ENCODE data around the gene CENPS.
"Not testable (repeated sequence)": the region's sequence is repeated elsewhere in the genome, so short reads cannot be mapped to it uniquely, and the experiment has no call there.

The CENPS gene

DNA sequence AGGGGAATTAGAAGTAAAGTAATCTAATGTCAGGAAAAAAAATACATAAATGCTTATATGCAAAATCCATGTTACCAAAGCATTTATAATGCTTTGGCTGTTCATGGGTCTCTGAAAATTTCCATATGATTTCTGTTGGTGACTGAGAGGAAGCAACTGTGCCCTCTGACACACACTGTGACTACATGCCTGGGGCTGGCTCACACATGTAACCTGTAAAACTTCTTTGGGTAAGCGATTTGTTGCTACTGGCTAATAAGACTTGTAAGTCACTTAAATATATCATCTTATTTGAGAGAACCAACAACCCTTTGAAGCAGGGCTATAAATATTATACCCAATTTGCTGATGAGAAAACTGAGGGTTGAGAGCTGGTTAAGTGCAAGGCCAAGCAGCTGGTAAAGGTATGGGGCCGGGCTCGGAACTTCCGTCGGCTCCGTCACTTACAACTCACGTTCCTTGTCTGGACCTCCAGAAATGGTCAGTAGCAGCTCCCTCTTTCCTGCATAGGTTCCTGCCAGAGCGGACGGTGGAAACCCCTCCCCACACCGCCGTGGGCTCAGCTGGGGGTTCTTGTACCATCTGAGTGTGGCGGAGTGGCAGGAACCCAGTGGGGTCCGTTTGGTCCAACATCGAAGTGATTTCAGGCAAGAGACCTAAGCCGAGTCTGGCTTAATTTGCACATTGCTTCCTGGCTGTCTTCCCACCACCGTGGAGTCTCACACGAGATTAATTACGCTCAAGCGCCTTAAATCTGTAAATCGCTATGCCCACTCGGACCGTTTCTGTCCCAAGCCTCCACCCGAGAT lies 41.4 kb downstream of the CENPS start:
- TF ChIP-seq, protein P1, sequence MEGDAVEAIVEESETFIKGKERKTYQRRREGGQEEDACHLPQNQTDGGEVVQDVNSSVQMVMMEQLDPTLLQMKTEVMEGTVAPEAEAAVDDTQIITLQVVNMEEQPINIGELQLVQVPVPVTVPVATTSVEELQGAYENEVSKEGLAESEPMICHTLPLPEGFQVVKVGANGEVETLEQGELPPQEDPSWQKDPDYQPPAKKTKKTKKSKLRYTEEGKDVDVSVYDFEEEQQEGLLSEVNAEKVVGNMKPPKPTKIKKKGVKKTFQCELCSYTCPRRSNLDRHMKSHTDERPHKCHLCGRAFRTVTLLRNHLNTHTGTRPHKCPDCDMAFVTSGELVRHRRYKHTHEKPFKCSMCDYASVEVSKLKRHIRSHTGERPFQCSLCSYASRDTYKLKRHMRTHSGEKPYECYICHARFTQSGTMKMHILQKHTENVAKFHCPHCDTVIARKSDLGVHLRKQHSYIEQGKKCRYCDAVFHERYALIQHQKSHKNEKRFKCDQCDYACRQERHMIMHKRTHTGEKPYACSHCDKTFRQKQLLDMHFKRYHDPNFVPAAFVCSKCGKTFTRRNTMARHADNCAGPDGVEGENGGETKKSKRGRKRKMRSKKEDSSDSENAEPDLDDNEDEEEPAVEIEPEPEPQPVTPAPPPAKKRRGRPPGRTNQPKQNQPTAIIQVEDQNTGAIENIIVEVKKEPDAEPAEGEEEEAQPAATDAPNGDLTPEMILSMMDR (conservative IDR thresholded peaks at IDR 0.05; ENCODE audit: low read depth, low read length): no peak
- peak overlapping the region; percentile 80 for H3K4me3 ChIP-seq (ENCODE audit: low read length)
- DNase-seq (ENCODE audit: low read depth): peak; percentile 26

GRCh38 chr1:10472220-10473144 lies 42.2 kb downstream of the CENPS start, which contains the start of gene DFFA:
Gene DFFA (minus strand): TSS chr1:10472529. CDS start chr1:10472458, 71 bp downstream.
- TF ChIP-seq, protein P1 (conservative IDR thresholded peaks at IDR 0.05; ENCODE audit: low read depth, low read length): no peak
- DNase-seq (ENCODE audit: low read depth): peak; percentile 90
- H3K4me3 ChIP-seq (ENCODE audit: low read length): peak within 1 kb of the TSS; percentile 80

- no peak for DNase-seq (ENCODE audit: low read depth)
- TF ChIP-seq, protein P1 (conservative IDR thresholded peaks at IDR 0.05; ENCODE audit: low read depth, low read length): no peak
- no peak overlapping the region for H3K4me3 ChIP-seq (ENCODE audit: low read length)
Measured at GRCh38 chr1:10473145-10473765, 43.0 kb downstream of the CENPS start.

GRCh38 chr1:10474309-10474612 lies 44.0 kb downstream of the CENPS start:
- peak overlapping the region; percentile 98 for H3K4me3 ChIP-seq (ENCODE audit: low read length)
- DNase-seq (ENCODE audit: low read depth): not testable (repeated sequence)

DNA sequence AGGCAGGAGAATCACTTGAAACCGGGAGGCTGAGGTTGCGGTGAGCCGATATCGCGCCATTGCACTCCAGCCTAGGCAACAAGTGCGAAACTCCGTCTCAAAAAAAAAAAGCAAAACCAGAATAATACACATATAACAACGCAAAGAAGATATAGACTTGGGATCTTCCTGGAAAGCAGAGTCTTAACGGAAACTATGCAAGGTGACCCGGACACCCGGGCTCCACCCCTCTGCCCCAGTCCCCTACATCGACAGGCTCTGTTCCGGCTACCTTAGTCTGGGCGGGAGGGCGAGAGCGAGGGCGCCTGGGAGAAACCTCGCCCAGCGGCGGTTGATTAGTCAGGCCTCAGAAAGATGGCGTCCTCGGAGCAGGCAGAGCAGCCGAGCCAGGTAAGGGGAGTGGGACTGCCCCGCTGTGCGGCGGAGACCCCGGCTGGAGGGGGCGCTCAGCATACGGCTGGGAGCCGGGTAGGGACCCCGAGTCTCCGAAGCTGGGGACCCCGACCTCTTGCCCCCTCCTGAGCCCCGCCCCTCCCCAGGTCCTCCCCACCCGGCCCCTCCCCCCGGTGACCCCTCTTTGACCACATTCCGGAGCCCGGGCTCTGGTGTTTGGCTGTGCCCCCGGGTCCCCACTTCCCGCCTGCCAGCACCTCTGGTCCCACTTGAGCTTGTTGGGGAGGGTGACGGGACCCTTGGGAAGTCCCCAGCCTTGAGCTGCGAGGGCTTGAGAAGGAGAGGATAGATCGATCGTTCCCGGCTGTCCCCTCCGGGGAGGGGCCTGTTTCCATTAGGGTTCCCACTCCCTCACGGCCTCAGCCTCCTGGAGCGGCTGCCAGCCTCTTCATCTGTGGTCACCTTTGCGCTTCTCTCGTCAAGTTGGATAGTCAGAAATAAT lies 44.6 kb downstream of the CENPS start, which contains the start of gene PEX14:
TSS of gene PEX14 (plus strand) at position 338 of the 895 bp plus-strand sequence. CDS start at position 355, 17 bp downstream.
- DNase-seq (ENCODE audit: low read depth): peak; percentile 39
- peak within 1 kb of the TSS; percentile 98 for H3K4me3 ChIP-seq (ENCODE audit: low read length)
- TF ChIP-seq, protein P1 (conservative IDR thresholded peaks at IDR 0.05; ENCODE audit: low read depth, low read length): no peak

GRCh38 chr1:10475510-10475909 lies 45.3 kb downstream of the CENPS start:
- H3K4me3 ChIP-seq (ENCODE audit: low read length): peak overlapping the region; percentile 98
- TF ChIP-seq, protein P1 (conservative IDR thresholded peaks at IDR 0.05; ENCODE audit: low read depth, low read length): no peak
- DNase-seq (ENCODE audit: low read depth): no peak

Measured in retinal pigment epithelial cell (primary cell).